ENCODE results near the gene MTHFD1L.
"Not testable (repeated sequence)": the region's sequence is repeated elsewhere in the genome, so short reads cannot be mapped to it uniquely, and the experiment has no call there.

MTHFD1L gene

GRCh38 chr6:151018911-151019782 is 153.6 kb downstream of the MTHFD1L start:
- no peak for DNase-seq

- DNase-seq = no peak
These were observed 156.4 kb downstream of the MTHFD1L start for GRCh38 chr6:151021896-151022295.

- DNase-seq = no peak
These were observed 157.0 kb downstream of the MTHFD1L start for GRCh38 chr6:151022492-151022891.

GRCh38 chr6:151023342-151023741 is 157.8 kb downstream of the MTHFD1L start:
- DNase-seq = no peak

GRCh38 chr6:151024597-151024996 is 159.1 kb downstream of the MTHFD1L start:
- DNase-seq = no peak

- DNase-seq = no peak
These were observed 159.6 kb downstream of the MTHFD1L start for GRCh38 chr6:151025076-151025475.

GRCh38 chr6:151026041-151026663 is 160.7 kb downstream of the MTHFD1L start:
- no peak for DNase-seq

GRCh38 chr6:151027295-151027747 is 161.8 kb downstream of the MTHFD1L start:
- no peak for DNase-seq

GRCh38 chr6:151027936-151028838 is 162.7 kb downstream of the MTHFD1L start:
- DNase-seq = no peak

- peak in 2 of 3 donors; percentile 30 to 35 for DNase-seq
These were observed 164.5 kb downstream of the MTHFD1L start for GRCh38 chr6:151029970-151030369.

GRCh38 chr6:151032034-151032433 is 166.5 kb downstream of the MTHFD1L start:
- DNase-seq = no peak

GRCh38 chr6:151034825-151035781 is 169.6 kb downstream of the MTHFD1L start:
- no peak for DNase-seq

GRCh38 chr6:151036211-151036721 is 170.8 kb downstream of the MTHFD1L start:
- peak; percentile 50 to 75 (median 69) for DNase-seq

GRCh38 chr6:151036869-151037680 is 171.6 kb downstream of the MTHFD1L start:
- peak; percentile 41 to 58 (median 57) for DNase-seq

GRCh38 chr6:151038616-151039015 is 173.1 kb downstream of the MTHFD1L start:
- no peak for DNase-seq

GRCh38 chr6:151040888-151041521 is 175.5 kb downstream of the MTHFD1L start:
- DNase-seq = peak; percentile 83 to 90 (median 84)

- DNase-seq = no peak
These were observed 176.2 kb downstream of the MTHFD1L start for GRCh38 chr6:151041686-151042085.

- not testable (repeated sequence) for DNase-seq
These were observed 177.4 kb downstream of the MTHFD1L start for GRCh38 chr6:151042911-151043330.

GRCh38 chr6:151043944-151044343 is 178.4 kb downstream of the MTHFD1L start:
- no peak for DNase-seq

Data from suppressor macrophage treated with lipopolysaccharide for 1 hour (primary cell).